Suppressor macrophage treated with lipopolysaccharide for 1 hour (primary cell): ENCODE measurements around the gene TSPAN12.

Source experiments
- DNase-seq, 3 donors: peaks; one replicate each; pipeline ENCODE4 v3.0.0-alpha.2; 2020 to 2022

TSPAN12 gene

GRCh38 chr7:120742372-120742771 lies 115.6 kb downstream of the TSPAN12 start:
- no peak for DNase-seq

DNA sequence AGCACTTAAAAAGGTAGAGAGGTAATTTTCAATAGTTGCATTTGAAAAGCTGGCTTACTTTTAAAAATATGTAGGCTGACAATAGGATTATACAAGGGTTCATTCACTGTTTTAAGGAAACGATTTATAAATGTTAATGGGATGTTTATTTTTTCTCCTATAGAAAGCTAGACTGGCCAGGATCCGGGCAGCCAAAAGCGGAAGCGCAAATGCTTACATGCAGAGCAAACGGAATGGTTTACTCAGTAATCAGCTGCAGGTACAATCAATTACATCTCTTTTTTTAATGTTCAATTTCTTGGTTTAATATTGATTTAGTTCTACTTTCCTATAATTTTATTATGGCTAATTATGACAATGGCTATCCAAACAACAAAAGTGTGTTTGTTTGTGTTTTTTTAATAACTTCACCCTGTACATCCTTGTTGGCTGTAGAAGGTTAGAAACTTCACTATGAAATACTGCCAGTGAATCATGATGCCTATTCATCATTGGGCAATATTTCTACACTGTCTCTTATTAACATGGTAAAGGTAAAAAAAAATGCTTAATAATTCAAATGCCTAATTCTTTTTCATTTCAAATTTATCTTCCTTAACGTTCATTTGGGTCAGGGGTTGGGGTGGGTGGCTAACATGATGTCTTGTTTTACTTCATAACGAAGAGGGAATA lies 116.4 kb downstream of the TSPAN12 start:
- DNase-seq: no peak

GRCh38 chr7:120740348-120740747 lies 117.6 kb downstream of the TSPAN12 start:
- DNase-seq: no peak

DNA sequence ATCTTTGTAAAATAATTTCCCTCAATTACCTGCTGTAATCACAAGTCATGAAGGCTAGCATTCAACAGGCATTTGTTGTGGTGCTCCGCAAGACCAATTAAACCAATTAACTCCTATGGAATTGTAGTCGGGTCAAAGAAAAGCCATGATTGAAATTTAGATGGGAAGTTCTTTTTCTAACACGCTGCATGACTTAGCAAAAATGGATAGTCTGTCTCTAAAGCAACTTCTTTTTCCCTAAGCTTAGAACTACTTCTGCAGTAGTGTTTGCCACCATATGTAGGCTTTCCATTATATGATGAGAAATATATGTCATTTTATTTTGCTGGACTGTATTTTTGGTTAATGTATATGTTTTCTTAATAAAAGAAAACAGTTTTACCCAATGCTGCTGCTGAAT lies 119.1 kb downstream of the TSPAN12 start:
- no peak for DNase-seq
